ENCODE data around the gene SOX15.

Gene SOX15

GRCh38 chr17:7558544-7559319, 31.2 kb downstream of the SOX15 start, which contains the start of gene TNFSF13:
Gene TNFSF13 (plus strand): TSS chr17:7558750. CDS start chr17:7559040, 290 bp downstream.
- ATAC-seq = no peak
- Mint-ChIP-seq H3K4me1 (peaks cover 53% of the 10 kb centered on the region), H3K4me3 (peak within 1 kb of the TSS; percentile 21), H3K27ac (peak within 1 kb of the TSS; percentile 58), H3K9me3 (no peaks in the 10 kb centered on the region), H3K36me3 (peaks cover 52% of the 10 kb centered on the region)
- peak in 1 of 2 donors; percentile 50 for DNase-seq (ENCODE audit: low spot score in 2 of 2)

- DNase-seq (ENCODE audit: low spot score in 2 of 2) (no peak), ATAC-seq (no peak)
- Mint-ChIP-seq H3K4me1 (peaks cover 56% of the 10 kb centered on the region), H3K36me3 (peaks cover 51% of the 10 kb centered on the region), H3K27ac (peak overlapping the region; percentile 58), H3K9me3 (no peaks in the 10 kb centered on the region), H3K4me3 (peak overlapping the region; percentile 21)
Observed at GRCh38 chr17:7557775-7558543, 31.9 kb downstream of the SOX15 start.

GRCh38 chr17:7557147-7557764, 32.6 kb downstream of the SOX15 start:
- no peak overlapping the region for H3K27ac Mint-ChIP-seq

GRCh38 chr17:7556627-7557026, 33.3 kb downstream of the SOX15 start:
- DNase-seq (ENCODE audit: low spot score in 2 of 2) (no peak), ATAC-seq (no peak)
- Mint-ChIP-seq H3K4me3 (no peak overlapping the region), H3K36me3 (peaks cover 45% of the 10 kb centered on the region), H3K4me1 (peaks cover 61% of the 10 kb centered on the region), H3K27ac (peak overlapping the region; percentile 76), H3K9me3 (no peaks in the 10 kb centered on the region)

More at GRCh38 chr17:7557147-7557764, 32.6 kb downstream of the SOX15 start:
- DNase-seq (ENCODE audit: low spot score in 2 of 2) (no peak), ATAC-seq (no peak)
- H3K4me1 Mint-ChIP-seq = peaks cover 56% of the 10 kb centered on the region
- peaks cover 51% of the 10 kb centered on the region for H3K36me3 Mint-ChIP-seq
- no peak overlapping the region for H3K4me3 Mint-ChIP-seq
- H3K9me3 Mint-ChIP-seq = no peaks in the 10 kb centered on the region

GRCh38 chr17:7555320-7555948, 34.5 kb downstream of the SOX15 start:
- DNase-seq (ENCODE audit: low spot score in 2 of 2) (no peak), ATAC-seq (no peak)
- H3K9me3 Mint-ChIP-seq = no peaks in the 10 kb centered on the region
- H3K4me3 Mint-ChIP-seq = no peak overlapping the region
- H3K27ac Mint-ChIP-seq = peak overlapping the region; percentile 7
- peaks cover 66% of the 10 kb centered on the region for H3K4me1 Mint-ChIP-seq
- peaks cover 40% of the 10 kb centered on the region for H3K36me3 Mint-ChIP-seq

- Mint-ChIP-seq H3K9me3 (no peaks in the 10 kb centered on the region), H3K4me3 (peak overlapping the region; percentile 46), H3K36me3 (peaks cover 25% of the 10 kb centered on the region), H3K4me1 (peaks cover 64% of the 10 kb centered on the region), H3K27ac (peak overlapping the region; percentile 70)
- no peak for ATAC-seq
- no peak for DNase-seq (ENCODE audit: low spot score in 2 of 2)
Observed at GRCh38 chr17:7553356-7553755, 36.5 kb downstream of the SOX15 start.

GRCh38 chr17:7552621-7553051, 37.3 kb downstream of the SOX15 start:
- no peaks in the 10 kb centered on the region for H3K9me3 Mint-ChIP-seq
- peaks cover 23% of the 10 kb centered on the region for H3K36me3 Mint-ChIP-seq
- peaks cover 70% of the 10 kb centered on the region for H3K4me1 Mint-ChIP-seq
- H3K27ac Mint-ChIP-seq = peak overlapping the region; percentile 70
- ATAC-seq (peak; percentile 75), DNase-seq (ENCODE audit: low spot score in 2 of 2) (peak in 1 of 2 donors; percentile 66)
- H3K4me3 Mint-ChIP-seq = peak overlapping the region; percentile 46

GRCh38 chr17:7551396-7551795, 38.5 kb downstream of the SOX15 start:
- Mint-ChIP-seq H3K4me3 (peak overlapping the region; percentile 46), H3K9me3 (no peaks in the 10 kb centered on the region), H3K4me1 (peaks cover 75% of the 10 kb centered on the region), H3K36me3 (peaks cover 23% of the 10 kb centered on the region), H3K27ac (peak overlapping the region; percentile 70)
- ATAC-seq (no peak), DNase-seq (ENCODE audit: low spot score in 2 of 2) (no peak)

- Mint-ChIP-seq H3K9me3 (no peaks in the 10 kb centered on the region), H3K27ac (peak overlapping the region; percentile 93), H3K4me3 (peak overlapping the region; percentile 79), H3K36me3 (peaks cover 16% of the 10 kb centered on the region), H3K4me1 (peaks cover 70% of the 10 kb centered on the region)
- DNase-seq (ENCODE audit: low spot score in 2 of 2) (no peak), ATAC-seq (no peak)
Observed at GRCh38 chr17:7550344-7550743, 39.5 kb downstream of the SOX15 start.

GRCh38 chr17:7549401-7550055, 40.4 kb downstream of the SOX15 start:
- ATAC-seq (peak; percentile 66), DNase-seq (ENCODE audit: low spot score in 2 of 2) (peak in 1 of 2 donors; percentile 70)
- Mint-ChIP-seq H3K4me3 (peak overlapping the region; percentile 79), H3K4me1 (peaks cover 64% of the 10 kb centered on the region), H3K36me3 (peaks cover 15% of the 10 kb centered on the region), H3K27ac (peak overlapping the region; percentile 93), H3K9me3 (no peaks in the 10 kb centered on the region)

- H3K4me1 Mint-ChIP-seq = peaks cover 59% of the 10 kb centered on the region
- H3K9me3 Mint-ChIP-seq = no peaks in the 10 kb centered on the region
- H3K36me3 Mint-ChIP-seq = peaks cover 15% of the 10 kb centered on the region
- peak; percentile 80 for ATAC-seq
- peak within 1 kb of the TSS; percentile 93 for H3K27ac Mint-ChIP-seq
- peak; percentile 45 to 80 for DNase-seq (ENCODE audit: low spot score in 2 of 2)
- H3K4me3 Mint-ChIP-seq = peak within 1 kb of the TSS; percentile 79
Observed at GRCh38 chr17:7548585-7549400, 41.1 kb downstream of the SOX15 start, which contains the start of gene TNFSF12. Gene TNFSF12 (plus strand): TSS chr17:7549058. CDS start chr17:7549154, 96 bp downstream.

GRCh38 chr17:7544911-7545310, 45.0 kb downstream of the SOX15 start:
- Mint-ChIP-seq H3K36me3 (no peaks in the 10 kb centered on the region), H3K27ac (no peak overlapping the region)
- ATAC-seq = no peak

GRCh38 chr17:7541074-7541621, 48.7 kb downstream of the SOX15 start:
- no peak for DNase-seq (ENCODE audit: low spot score in 2 of 2)
- H3K27ac Mint-ChIP-seq = no peak overlapping the region
- no peaks in the 10 kb centered on the region for H3K4me1 Mint-ChIP-seq
- no peaks in the 10 kb centered on the region for H3K36me3 Mint-ChIP-seq
- H3K4me3 Mint-ChIP-seq = no peak overlapping the region
- no peaks in the 10 kb centered on the region for H3K9me3 Mint-ChIP-seq
- no peak for ATAC-seq

More at GRCh38 chr17:7544911-7545310, 45.0 kb downstream of the SOX15 start:
- Mint-ChIP-seq H3K4me3 (no peak overlapping the region), H3K9me3 (no peaks in the 10 kb centered on the region), H3K4me1 (peaks cover 21% of the 10 kb centered on the region)
- DNase-seq (ENCODE audit: low spot score in 2 of 2) = no peak

Data from stimulated activated effector memory CD8-positive, alpha-beta T cell treated with anti-CD3 and anti-CD28 coated beads, Interleukin-12 subunit alpha, Interleukin-12 subunit beta, amount 100 ng/mL, for 72 hours (primary cell).